AG04449 (cell line): ENCODE data around the gene DDAH2.

Experiments
- CTCF ChIA-PET: fragments of 350-600 bp; formaldehyde crosslinking; extraction: SDS; loops from one replicate; lab custom pipeline; 2021; ENCODE audit warnings: antibody characterized with exemption; lab: Yijun Ruan, JAX
- POLR2A ChIA-PET: fragments of 400-600, 350-600 bp; formaldehyde crosslinking; extraction: SDS; loops from one replicate; lab custom pipeline; 2020; ENCODE audit warnings: antibody characterized with exemption, inconsistent platforms; lab: Yijun Ruan, JAX
- DNase-seq: peaks from one replicate; pipeline ENCODE4 v3.0.0-alpha.2; 2010; ENCODE audit warnings: low read depth, low spot score
- H3K4me3 ChIP-seq: 2 replicates; pipeline ENCODE4 v1.5.1; 2011; ENCODE audit warnings: low read depth, mild to moderate bottlenecking, control low read depth, low read length
- TF ChIP-seq, protein P1 (sequence below): IDR thresholded peaks from one replicate; pipeline ENCODE4 v1.5.1; 2011; ENCODE audit warnings: mild to moderate bottlenecking, moderate library complexity, low read length, control low read depth, inconsistent platforms; ENCODE audit not compliant: insufficient read depth; ENCODE audit errors: missing control alignments

DDAH2 gene

GRCh38 chr6:31693535-31693934, 35.6 kb downstream of the DDAH2 start:
- TF ChIP-seq, protein P1, sequence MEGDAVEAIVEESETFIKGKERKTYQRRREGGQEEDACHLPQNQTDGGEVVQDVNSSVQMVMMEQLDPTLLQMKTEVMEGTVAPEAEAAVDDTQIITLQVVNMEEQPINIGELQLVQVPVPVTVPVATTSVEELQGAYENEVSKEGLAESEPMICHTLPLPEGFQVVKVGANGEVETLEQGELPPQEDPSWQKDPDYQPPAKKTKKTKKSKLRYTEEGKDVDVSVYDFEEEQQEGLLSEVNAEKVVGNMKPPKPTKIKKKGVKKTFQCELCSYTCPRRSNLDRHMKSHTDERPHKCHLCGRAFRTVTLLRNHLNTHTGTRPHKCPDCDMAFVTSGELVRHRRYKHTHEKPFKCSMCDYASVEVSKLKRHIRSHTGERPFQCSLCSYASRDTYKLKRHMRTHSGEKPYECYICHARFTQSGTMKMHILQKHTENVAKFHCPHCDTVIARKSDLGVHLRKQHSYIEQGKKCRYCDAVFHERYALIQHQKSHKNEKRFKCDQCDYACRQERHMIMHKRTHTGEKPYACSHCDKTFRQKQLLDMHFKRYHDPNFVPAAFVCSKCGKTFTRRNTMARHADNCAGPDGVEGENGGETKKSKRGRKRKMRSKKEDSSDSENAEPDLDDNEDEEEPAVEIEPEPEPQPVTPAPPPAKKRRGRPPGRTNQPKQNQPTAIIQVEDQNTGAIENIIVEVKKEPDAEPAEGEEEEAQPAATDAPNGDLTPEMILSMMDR = no peak
- DNase-seq = no peak
- CTCF ChIA-PET = interaction anchor here (1.4 to 4.4 kb wide), 5 partner anchors 12 to 102 kb away, joined by 3 to 29 read pairs (median 4); partner anchors contain the start of genes LY6G5C and VARS1
- H3K4me3 ChIP-seq = no peak overlapping the region
- POLR2A ChIA-PET = interaction anchor here (1.9 kb wide), 1 partner anchor 9 kb away, joined by 6 read pairs; the partner anchor contains the start of gene ABHD16A

DNA sequence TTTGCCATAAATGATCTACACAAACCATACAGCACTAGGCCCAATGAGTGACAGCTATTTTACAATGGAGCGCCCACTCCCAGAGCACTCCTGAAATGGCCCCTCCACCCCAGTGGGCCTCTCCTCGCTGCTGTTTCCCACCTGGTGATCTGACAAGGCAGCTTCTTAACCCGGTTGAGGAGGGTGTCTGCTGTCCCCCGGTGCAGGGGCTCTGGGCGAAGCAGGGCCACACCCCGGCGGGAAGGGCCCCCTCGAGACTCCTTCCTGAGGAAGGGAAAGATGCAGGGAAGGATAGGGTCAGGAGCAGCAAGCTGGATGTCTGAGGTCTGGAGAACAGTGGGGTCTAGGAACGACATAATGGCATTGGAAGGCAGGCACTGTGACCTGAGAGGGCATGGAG, 36.2 kb downstream of the DDAH2 start:
- H3K4me3 ChIP-seq = no peak overlapping the region
- ChIA-PET POLR2A (interaction anchor here (1.9 kb wide), 1 partner anchor 10 kb away, joined by 6 read pairs; the partner anchor contains the start of gene ABHD16A), CTCF (interaction anchor here (1.0 to 4.4 kb wide), 5 partner anchors 9 to 137 kb away, joined by 3 to 29 read pairs (median 5); partner anchors contain the start of gene LY6G5C)
- TF ChIP-seq, protein P1 = no peak
- no peak for DNase-seq

DNA sequence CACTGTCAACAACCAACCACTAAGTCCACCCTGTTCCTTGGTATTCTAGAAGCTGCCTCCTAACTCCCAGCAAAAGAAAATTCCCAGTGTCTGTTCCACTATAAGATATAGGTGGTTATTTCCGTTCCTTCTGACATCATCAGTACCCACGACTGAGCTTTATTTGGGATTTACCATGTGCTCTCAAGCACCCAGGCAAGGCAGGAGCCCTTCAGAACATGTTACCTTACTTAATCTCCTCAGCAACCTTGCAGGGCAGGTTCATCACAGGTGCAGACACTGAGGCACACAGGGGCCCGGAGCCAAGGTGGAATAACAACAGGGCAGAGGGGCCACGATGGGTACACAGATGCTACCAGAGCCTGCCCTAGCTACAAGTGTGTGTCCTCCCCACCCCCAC, 36.7 kb downstream of the DDAH2 start:
- POLR2A ChIA-PET = no interaction called here

DNA sequence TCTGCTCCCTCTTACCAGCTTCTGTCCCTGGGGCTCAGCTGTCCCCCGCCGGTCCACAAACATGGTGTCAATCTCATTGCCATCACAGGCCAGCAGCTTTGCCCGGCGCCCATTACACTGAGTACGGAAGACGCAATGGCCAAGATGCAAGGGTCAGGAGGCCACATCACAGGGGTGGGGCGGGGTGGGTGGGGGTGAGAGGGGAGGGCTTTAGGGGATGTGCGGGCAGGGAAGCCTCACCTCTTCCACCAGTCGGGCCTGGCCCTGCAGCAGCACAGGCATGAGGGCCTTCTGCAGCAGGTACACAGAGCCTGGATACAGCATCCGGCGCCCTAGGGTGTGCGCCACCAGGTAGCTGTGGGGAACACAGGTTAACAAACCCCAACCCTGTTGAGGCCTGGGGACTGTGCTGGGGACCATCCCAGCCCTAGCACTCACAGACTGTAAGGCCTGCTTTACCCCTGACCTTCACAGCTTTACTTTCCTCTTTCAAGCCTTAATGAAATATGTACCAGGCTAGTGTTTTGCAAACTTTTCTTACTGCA, 37.5 kb downstream of the DDAH2 start:
- CTCF ChIA-PET = interaction anchor here (0.8 to 4.4 kb wide), 7 partner anchors 9 to 138 kb away, joined by 3 to 29 read pairs (median 6); partner anchors contain the start of gene LY6G5C
- TF ChIP-seq, protein P1 = no peak
- POLR2A ChIA-PET = interaction anchor here (1.1 kb wide), 1 partner anchor 11 kb away, joined by 3 read pairs; the partner anchor contains the start of gene ABHD16A
- no peak for DNase-seq
- no peak overlapping the region for H3K4me3 ChIP-seq

More for the DNA sequence above, 36.7 kb downstream of the DDAH2 start:
- CTCF ChIA-PET = interaction anchor here (1.0 to 4.4 kb wide), 4 partner anchors 9 to 137 kb away, joined by 3 to 29 read pairs (median 6); partner anchors contain the start of gene LY6G5C
- DNase-seq = no peak
- no peak overlapping the region for H3K4me3 ChIP-seq
- TF ChIP-seq, protein P1 = no peak

DNA sequence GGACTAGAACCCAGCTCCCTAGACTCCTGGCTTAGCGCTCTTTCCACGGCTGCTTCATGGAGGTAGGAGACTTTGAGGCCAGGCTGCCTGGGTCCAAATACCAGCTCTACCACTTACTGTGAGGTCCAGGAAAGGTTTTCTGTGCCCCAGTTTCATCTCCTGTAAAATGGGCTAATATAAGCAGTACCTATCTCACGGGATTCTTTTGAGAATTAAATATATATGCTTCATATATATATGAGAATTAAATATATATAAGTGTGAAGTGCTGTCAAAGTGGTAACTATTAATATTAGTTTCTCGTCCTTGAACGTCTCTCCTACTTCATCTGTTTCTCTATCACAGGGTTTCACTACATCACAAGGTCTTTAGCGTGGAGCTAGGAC, 38.0 kb downstream of the DDAH2 start:
- ChIA-PET CTCF (interaction anchor here (0.8 to 4.4 kb wide), 7 partner anchors 7 to 136 kb away, joined by 4 to 29 read pairs (median 8); partner anchors contain the start of genes ABHD16A, HSPA1B and LY6G5C), POLR2A (interaction anchor here (1.1 kb wide), 1 partner anchor 12 kb away, joined by 3 read pairs; the partner anchor contains the start of gene ABHD16A)
- TF ChIP-seq, protein P1 = no peak
- DNase-seq = no peak
- no peak overlapping the region for H3K4me3 ChIP-seq
